ENCODE measurements around the gene TAS2R7.

- TF ChIP-seq CTCF (IDR thresholded peaks at IDR 0.05) (no peak), EZH2 (IDR thresholded peaks at IDR 0.05; ENCODE audit: borderline replicate concordance, insufficient read depth, low read depth, low read length, poor library complexity, severe bottlenecking) (no peak)
Measured at GRCh38 chr12:10838461-10838860, 36.0 kb upstream of the TAS2R7 start.
